Muscle layer of duodenum (tissue), 2 donors: ENCODE measurements around the gene ZNF780B.
"Not testable (repeated sequence)": the region's sequence is repeated elsewhere in the genome, so short reads cannot be mapped to it uniquely, and the experiment has no call there.

Experiments used
- H3K27ac ChIP-seq: one replicate; pipeline ENCODE4 v1.7.0; 2013; ENCODE audit warnings: mild to moderate bottlenecking, low read length
- H3K27me3 ChIP-seq: one replicate; pipeline ENCODE4 v1.7.0; 2013; ENCODE audit warnings: low read depth, mild to moderate bottlenecking, control low read depth, low read length
- H3K36me3 ChIP-seq, 2 donors: one replicate each; pipeline ENCODE4 v1.7.0; 2013; ENCODE audit warnings: low read length in 2 of 2, control low read depth in 1 of 2, mild to moderate bottlenecking in 1 of 2; ENCODE audit not compliant: insufficient read depth in 2 of 2, control insufficient read depth in 1 of 2
- H3K4me1 ChIP-seq, 2 donors: one replicate each; pipeline ENCODE4 v1.7.0; 2013; ENCODE audit warnings: low read length in 2 of 2, mild to moderate bottlenecking in 2 of 2, control low read depth in 1 of 2, moderate library complexity in 1 of 2; ENCODE audit not compliant: insufficient read depth in 2 of 2, control insufficient read depth in 1 of 2
- H3K4me3 ChIP-seq, 2 donors: one replicate each; pipeline ENCODE4 v1.7.0; 2013; ENCODE audit warnings: low read length in 2 of 2, low read depth in 1 of 2, mild to moderate bottlenecking in 1 of 2
- H3K9me3 ChIP-seq, 2 donors: one replicate each; pipeline ENCODE4 v1.7.0; 2013; ENCODE audit warnings: low read length in 2 of 2, control low read depth in 1 of 2, mild to moderate bottlenecking in 1 of 2; ENCODE audit not compliant: control insufficient read depth in 1 of 2
- donor health status: healthy.

The ZNF780B gene

DNA sequence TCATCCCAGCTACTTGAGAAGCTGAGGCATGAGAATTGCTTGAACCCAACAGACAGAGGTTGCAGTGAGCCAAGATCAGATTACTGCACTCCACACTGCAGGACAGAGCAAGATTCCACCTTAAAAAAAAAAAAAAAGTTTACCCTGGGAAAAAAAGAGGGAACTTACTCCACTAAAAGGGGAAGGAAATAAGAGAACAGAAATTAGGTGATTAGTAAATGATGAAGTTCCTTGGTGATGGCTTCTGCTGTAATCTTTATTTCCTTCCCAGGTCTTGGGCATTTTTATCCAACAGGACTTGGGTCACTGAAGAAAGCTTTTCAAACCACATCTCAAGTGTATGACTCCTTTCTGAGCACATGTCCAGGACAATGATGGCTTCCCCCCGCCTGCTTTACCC lies 25.4 kb upstream of the ZNF780B start:
- no peak overlapping the region for H3K27ac ChIP-seq
- H3K36me3 ChIP-seq, result peaks cover 33 to 74% of the 10 kb centered on the region in 2 donors
- no peaks in the 10 kb centered on the region for H3K27me3 ChIP-seq
- H3K4me3 ChIP-seq, result no peak overlapping the region
- H3K4me1 ChIP-seq, result no peaks in the 10 kb centered on the region
- peaks cover 14 to 25% of the 10 kb centered on the region in 2 donors for H3K9me3 ChIP-seq

DNA sequence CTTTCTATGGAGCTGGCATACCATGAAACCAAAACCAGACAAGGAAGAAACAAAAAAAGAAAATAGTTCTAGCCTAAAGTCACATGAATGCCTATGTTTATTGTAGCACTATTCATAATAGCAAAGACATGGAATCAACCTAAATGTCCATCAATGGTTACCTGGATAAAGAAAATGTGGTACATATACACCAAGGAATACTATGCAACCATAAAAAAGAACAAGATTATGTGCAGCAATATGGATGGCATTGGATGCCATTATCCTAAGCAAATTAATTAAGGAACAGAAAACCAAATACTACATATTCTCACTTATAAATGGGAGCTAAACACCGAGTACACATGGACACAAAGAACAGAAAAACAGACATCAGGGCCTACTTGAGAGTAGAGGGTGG lies 24.3 kb upstream of the ZNF780B start:
- Histone ChIP-seq H3K27ac (no peak overlapping the region), H3K4me3 (no peak overlapping the region), H3K4me1 (no peaks in the 10 kb centered on the region), H3K9me3 (peaks cover 25 to 27% of the 10 kb centered on the region in 2 donors), H3K27me3 (no peaks in the 10 kb centered on the region), H3K36me3 (peaks cover 44 to 85% of the 10 kb centered on the region in 2 donors)

DNA sequence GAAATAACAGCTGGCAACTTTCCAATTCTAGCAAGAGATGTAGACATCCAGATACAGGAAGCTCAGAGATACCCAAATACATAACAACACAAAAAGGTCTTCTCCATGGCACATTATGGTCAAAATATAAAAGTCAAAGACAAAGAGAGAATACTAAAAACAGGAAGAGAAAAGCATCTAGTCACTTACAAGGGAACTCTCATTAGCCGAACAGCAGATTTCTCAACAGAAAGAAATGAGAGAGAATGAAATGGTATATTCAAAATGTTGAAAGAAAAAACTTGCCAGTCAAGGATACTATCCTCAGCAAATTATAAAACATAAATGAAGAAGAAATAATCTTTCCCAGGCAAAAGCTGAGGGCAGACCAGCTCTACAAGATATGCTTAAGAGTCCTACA lies 22.3 kb upstream of the ZNF780B start:
- H3K36me3 ChIP-seq, result peaks cover 59 to 95% of the 10 kb centered on the region in 2 donors
- peaks cover 43 to 46% of the 10 kb centered on the region in 2 donors for H3K9me3 ChIP-seq
- no peaks in the 10 kb centered on the region for H3K4me1 ChIP-seq
- H3K27ac ChIP-seq, result no peak overlapping the region
- H3K27me3 ChIP-seq, result no peaks in the 10 kb centered on the region
- H3K4me3 ChIP-seq, result peak overlapping the region in 1 of 2 donors; percentile 9

DNA sequence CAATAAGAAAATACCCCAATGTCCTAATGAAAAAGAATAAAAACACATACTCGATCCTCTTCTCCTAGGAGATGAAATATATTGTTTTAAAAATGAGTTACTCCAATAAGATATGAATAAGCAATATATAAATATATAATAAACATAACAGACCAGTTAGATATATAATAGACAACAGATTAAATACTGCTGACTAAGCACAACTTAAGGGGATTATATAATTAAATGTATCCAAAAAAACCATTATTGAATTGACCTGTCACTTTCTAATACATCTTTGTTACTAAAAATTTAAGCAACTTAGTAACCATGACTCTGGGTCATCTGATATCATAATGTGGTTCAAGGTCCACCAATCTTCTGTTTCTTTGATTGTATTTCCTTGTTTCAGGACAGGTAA lies 14.0 kb upstream of the ZNF780B start:
- H3K4me3 ChIP-seq, result no peak overlapping the region
- H3K36me3 ChIP-seq, result peaks cover 13 to 27% of the 10 kb centered on the region in 2 donors
- peaks cover 15 to 27% of the 10 kb centered on the region in 2 donors for H3K9me3 ChIP-seq
- no peaks in the 10 kb centered on the region for H3K4me1 ChIP-seq
- no peaks in the 10 kb centered on the region for H3K27me3 ChIP-seq
- H3K27ac ChIP-seq, result no peak overlapping the region

DNA sequence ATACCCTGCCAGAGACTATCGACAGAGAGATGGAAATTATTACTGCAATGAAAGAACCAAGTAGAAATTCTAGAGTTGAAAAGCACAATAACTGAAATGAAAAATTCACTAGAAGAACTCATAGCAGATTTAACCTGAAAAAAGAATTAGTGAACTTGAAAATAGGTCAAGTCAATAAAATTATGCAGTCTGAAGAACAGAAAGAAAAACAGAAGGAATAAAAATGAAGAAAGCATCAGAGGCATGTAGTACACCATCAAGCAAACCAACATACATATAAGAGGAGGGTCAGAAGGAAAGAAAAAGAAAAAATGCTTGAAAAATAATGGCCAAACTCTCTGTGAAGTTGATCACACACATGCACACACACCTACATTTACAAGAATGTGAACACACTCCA lies 3.6 kb upstream of the ZNF780B start:
- H3K27me3 ChIP-seq, result no peaks in the 10 kb centered on the region
- H3K4me3 ChIP-seq, result no peak overlapping the region
- H3K36me3 ChIP-seq, result no peaks in the 10 kb centered on the region
- peaks cover 0 to 15% of the 10 kb centered on the region in 2 donors for H3K4me1 ChIP-seq
- H3K27ac ChIP-seq, result no peak overlapping the region
- H3K9me3 ChIP-seq, result peaks cover 7 to 15% of the 10 kb centered on the region in 2 donors

DNA sequence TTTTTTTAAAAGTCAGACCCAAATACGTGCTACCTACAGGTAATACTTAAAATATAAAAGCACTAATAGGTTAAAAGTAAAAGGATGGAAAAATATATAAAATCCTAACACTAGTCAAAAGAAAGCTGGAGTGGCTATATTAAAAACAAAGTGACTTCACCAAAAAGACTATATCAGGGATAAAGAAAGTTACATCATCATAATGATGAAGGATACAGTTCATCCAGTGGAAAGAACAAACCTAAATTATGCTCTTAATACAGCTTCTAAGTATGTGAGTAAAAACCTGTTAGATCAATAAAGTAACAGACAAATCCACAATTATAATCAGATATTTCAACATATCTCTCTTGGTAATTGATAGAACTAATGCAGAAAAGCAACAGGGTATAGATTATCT lies 1.1 kb upstream of the ZNF780B start:
- Histone ChIP-seq H3K27ac (no peak overlapping the region), H3K27me3 (no peaks in the 10 kb centered on the region), H3K4me1 (peaks cover 0 to 19% of the 10 kb centered on the region in 2 donors), H3K4me3 (peak overlapping the region in 1 of 2 donors; percentile 98), H3K9me3 (peaks cover 7 to 14% of the 10 kb centered on the region in 2 donors), H3K36me3 (no peaks in the 10 kb centered on the region)

DNA sequence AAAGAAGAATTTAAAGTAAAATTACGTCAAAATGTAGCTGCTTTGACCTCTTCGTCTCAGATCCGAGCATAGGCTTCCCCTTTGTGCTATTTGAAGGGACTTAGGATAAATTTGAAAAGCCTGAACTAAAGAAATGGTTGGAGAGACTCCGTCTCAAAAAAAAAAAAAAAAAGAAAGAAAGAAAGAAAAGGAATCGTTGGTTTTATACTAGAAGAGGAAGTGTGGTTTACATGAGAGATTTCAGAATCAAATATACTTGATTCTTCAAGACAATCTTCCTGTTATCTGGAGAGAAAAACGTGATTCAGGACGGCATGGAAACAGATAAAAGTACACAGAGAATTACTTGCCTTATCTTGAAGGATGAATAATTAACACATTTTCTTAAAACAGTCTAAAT lies 474 bp upstream of the ZNF780B start:
- Histone ChIP-seq H3K27me3 (no peaks in the 10 kb centered on the region), H3K4me3 (peak overlapping the region; percentile 96 to 98), H3K4me1 (peaks cover 0 to 19% of the 10 kb centered on the region in 2 donors), H3K36me3 (no peaks in the 10 kb centered on the region), H3K27ac (peak overlapping the region; percentile 67), H3K9me3 (peaks cover 9 to 14% of the 10 kb centered on the region in 2 donors)

DNA sequence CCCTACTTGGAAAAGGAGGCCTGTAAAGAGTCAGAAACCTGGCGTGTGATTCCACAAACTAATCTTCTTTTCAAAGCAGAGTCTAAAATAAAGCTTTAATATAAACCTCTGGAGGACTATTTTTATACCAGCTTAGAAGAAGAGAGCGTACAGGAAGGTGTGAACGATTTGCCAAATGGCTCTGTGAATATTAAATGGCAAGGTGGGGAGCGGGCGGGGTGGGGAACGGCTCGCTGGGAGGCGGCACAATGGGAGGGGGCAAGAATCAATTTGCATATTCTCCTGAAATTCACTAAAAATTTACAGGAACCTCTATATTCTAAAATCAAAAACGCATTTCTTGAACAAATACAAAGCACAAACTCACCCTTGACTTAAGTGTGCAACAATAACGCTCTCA lies 982 bp downstream of the ZNF780B start:
- peaks cover 0 to 19% of the 10 kb centered on the region in 2 donors for H3K4me1 ChIP-seq
- peak overlapping the region; percentile 96 to 98 for H3K4me3 ChIP-seq
- peaks cover 0 to 5% of the 10 kb centered on the region in 2 donors for H3K36me3 ChIP-seq
- peak overlapping the region; percentile 67 for H3K27ac ChIP-seq
- H3K27me3 ChIP-seq, result no peaks in the 10 kb centered on the region
- peaks cover 8 to 11% of the 10 kb centered on the region in 2 donors for H3K9me3 ChIP-seq

DNA sequence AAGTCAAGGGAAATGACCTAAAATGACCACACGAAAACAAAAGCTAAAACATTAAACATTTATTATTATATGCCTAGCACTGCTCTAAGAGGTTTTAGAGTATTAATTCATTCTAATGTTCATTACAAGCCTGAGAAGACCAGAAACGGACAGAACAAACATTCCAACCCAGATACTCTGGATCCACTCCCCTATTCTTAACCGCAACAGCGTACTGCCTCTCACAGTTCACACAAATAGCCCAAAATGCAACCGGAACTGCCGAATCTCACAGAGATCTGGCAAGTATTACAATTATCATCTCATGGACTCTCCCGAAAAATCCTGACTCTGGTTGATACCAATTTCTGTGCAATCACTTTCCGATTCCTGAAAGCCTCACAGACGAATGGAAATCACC lies 1.4 kb downstream of the ZNF780B start:
- Histone ChIP-seq H3K27ac (no peak overlapping the region), H3K36me3 (peaks cover 1 to 7% of the 10 kb centered on the region in 2 donors), H3K4me1 (peaks cover 0 to 19% of the 10 kb centered on the region in 2 donors), H3K9me3 (peaks cover 4 to 7% of the 10 kb centered on the region in 2 donors), H3K4me3 (peak overlapping the region; percentile 96 to 98), H3K27me3 (no peaks in the 10 kb centered on the region)

DNA sequence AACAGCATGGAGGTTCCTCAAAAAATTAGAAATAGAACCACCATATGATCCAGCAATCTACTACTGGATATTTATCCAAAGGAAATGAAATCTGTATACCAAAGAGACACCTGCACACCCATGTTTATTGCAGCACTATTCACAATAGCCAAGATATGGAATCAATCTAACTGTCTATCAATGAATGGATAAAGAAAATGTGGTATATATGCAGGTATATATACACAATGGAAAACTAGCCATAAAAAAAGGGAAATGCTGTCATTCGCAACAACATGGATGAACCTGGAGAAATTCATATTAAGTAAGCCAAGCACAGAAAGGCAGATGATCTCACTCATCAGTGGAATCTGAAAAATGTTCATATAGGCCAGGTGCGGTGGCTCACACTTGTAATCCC lies 2.5 kb downstream of the ZNF780B start:
- Histone ChIP-seq H3K4me3 (no peak overlapping the region), H3K27me3 (no peaks in the 10 kb centered on the region), H3K9me3 (peaks cover 3 to 4% of the 10 kb centered on the region in 2 donors), H3K4me1 (peaks cover 0 to 19% of the 10 kb centered on the region in 2 donors), H3K27ac (no peak overlapping the region), H3K36me3 (peaks cover 9 to 18% of the 10 kb centered on the region in 2 donors)

DNA sequence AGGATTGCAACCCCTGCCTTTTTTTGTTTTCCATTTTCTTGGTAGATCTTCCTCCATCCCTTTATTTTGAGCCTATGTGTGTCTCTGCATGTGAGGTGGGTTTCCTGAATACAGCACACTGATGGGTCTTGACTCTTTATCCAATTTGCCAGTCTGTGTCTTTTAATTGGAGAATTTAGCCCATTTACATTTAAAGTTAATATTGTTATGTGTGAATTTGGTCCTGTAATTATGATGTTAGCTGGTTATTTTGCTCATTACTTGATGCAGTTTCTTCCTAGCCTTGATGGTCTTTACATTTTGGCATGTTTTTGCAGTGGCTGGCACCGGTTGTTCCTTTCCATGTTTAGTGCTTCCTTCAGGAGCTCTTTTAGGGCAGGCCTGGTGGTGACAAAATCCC lies 14.3 kb downstream of the ZNF780B start:
- Histone ChIP-seq H3K36me3 (peaks cover 21 to 37% of the 10 kb centered on the region in 2 donors), H3K9me3 (peaks cover 12 to 30% of the 10 kb centered on the region in 2 donors)
- H3K4me3 ChIP-seq, H3K4me1 ChIP-seq, H3K27ac ChIP-seq, H3K27me3 ChIP-seq: not testable (repeated sequence)

DNA sequence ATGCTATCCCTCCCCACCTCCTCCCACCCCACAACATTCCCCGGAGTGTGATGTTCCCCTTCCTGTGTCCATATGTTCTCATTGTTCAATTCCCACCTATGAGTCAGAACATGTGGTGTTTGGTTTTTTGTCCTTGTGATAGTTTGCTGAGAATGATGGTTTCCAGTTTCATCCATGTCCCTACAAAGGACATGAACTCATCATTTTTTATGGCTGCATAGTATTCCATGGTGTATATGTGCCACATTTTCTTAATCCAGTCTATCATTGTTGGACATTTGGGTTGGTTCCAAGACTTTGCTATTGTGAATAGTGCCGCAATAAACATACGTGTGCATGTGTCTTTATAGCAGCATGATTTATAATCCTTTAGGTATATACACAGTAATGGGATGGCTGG lies 18.0 kb downstream of the ZNF780B start:
- H3K27ac ChIP-seq, H3K4me3 ChIP-seq, H3K27me3 ChIP-seq, H3K4me1 ChIP-seq: not testable (repeated sequence)
- peaks cover 0 to 27% of the 10 kb centered on the region in 2 donors for H3K36me3 ChIP-seq
- peaks cover 33 to 46% of the 10 kb centered on the region in 2 donors for H3K9me3 ChIP-seq
